ENCODE results near the gene ANKH.
"Not testable (repeated sequence)": the region's sequence is repeated elsewhere in the genome, so short reads cannot be mapped to it uniquely, and the experiment has no call there.

The ANKH gene

DNA sequence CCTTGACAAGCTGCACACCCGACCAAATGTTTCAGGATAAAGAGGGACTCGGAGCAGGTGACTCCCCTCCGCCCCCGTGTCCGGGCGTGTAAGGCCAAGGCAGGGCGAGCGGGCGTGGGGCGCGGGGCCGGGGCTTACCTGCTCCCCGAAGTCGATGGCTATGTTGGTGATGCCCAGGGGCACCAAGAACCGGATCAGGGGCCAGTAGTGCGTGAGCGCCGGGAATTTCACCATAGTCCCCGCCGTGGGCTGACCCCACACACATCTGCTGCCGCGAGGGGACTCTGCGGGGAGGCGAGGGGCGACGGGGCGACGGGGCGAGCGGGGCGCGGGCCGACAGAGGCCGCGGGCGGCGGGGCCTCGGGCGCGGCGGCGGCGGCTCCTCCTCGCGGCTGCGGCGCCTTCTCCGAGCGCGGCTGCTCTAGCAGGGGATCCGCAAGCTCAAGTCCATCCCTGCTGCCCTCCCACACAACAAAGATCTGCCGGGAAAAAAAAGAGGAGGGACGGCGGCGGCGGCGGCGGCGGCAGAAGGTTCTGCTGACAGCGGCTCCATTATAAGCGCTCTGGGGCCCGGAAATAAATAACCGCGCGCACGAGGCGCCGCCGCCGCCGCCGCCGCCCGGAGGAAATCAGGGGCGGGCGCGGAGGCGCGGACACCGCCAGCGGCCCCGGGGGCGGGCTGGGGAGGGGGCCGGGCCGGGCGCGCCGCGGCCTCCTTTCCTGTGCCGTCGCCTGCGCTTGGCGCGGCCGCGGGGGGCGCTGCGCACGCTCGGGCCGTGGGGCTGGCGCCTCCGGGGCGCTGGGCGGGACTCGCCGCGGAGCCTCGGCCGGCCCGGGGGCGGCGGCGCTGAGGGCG lies at the start of gene ANKH:
Gene ANKH, minus strand, starts transcription at position 565 of the 856 bp plus-strand sequence. Its CDS starts 331 bp downstream, at position 234.
- DNase-seq: peak in 1 of 2 experiments; percentile 26

DNA sequence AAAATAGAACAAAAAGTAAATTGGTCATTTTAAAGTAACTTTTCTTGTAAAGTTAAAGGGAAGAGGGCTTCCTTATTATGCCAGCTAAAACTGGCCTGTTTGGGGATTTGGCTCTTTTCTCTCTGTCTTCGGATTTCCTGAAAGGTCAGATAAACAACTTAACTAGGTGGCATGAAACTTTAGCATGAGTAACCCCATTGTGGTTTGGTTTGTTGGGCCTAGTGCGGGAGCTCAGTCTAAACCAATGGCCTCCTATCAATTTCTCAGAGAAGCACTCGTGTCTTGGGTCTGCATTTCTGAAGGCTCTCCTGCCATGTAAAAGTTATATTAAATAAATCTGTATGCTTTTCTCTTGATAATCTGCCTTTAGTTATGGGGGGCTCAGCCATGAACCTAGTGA lies 48.5 kb upstream of the ANKH start:
- DNase-seq: no peak

DNA sequence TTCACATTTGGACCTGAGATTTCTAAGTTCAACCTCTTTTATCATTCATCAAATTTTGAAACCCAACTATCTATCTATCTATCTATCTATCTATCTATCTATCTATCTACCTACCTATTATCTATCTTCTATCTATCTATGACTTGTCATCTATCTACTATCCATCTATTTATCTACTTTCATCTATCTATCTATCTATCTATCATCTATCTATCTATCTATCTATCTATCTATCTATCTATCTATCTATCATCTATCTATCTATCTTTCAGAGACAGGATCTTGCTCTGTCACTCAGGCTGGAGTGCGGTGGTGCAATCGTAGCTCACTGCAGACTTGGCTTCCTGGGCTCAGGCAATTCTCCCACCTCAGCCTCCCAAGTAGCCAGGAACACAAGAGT lies 47.5 kb upstream of the ANKH start:
- DNase-seq: not testable (repeated sequence)

DNA sequence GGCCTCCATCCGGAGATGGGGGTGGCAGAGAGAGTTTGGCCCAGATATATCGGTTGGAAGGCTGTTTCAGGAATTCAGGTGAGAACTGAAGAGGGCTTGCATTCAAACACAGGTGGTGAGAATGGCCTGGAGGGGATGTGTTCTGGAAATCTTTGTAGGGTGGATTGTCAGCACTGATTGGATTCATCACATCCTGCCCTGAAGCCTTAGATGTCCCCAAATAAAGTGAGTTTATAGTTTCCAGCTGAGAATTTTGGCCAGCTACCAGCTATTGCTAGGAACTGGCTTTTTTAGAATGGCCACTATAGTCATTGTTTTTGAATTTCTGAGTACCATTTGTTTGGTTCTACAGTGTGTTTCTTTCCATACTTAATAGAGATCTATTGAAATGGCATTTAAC lies 46.1 kb upstream of the ANKH start:
- DNase-seq: no peak

DNA sequence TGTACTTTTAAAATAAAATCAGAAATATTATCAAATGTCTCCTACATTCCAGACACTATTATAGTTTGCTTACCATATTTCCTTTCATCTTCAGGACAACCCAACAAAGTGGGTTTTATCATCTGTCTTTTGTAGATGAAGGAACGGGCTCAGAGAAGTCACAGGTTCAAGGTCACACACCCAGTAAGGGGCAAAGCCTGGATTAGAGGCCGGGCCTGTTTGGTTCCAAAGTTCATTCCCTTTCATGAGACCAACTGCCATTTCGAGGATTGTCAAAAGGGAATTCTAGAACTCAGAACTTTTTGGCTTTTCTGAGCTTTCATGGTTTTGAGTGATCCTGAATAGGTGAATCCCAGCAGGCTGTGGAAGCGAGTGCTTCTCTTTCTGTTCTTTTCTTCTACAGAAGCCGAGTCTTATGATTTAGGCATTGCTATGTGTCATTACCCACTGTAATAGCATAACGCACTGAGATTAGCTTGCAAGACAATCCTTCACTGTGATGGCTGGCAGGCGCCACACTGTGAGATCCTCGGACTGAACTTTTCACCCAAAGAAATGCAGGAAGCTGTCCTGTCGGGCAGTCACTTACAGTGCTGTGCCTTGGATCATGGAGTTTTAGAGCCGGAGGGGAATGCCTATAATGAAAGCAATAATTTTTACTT lies 43.8 kb upstream of the ANKH start:
- no peak for DNase-seq

DNA sequence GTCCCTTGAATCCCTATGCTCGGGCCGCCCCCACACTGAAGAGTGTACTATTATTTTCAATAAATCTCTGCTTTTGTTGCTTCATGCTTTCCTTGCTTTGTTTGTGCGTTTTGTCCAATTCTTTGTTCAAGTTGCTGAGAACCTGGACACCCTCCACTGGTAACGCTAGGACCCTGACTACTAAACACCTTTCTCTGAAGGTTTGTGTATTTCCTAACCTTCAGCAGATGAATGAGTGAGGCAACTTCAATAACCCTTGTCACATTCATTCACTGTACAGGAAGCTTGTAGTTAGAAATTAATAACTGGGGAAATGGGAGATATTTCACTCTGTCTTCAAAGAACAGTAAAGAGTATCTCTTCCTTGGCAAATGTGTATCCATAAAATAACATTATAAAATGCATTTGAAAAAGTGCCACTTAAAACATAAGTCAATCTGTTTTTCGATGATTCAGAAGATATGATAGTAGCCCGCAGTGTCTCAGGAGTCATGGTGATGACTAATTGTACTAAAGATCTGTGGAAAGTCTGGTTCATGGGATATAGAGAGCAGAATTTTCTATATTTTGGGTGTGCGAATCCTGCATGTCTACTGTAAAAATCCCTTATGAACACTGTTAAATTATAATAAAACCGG lies 43.2 kb upstream of the ANKH start:
- DNase-seq: no peak

DNA sequence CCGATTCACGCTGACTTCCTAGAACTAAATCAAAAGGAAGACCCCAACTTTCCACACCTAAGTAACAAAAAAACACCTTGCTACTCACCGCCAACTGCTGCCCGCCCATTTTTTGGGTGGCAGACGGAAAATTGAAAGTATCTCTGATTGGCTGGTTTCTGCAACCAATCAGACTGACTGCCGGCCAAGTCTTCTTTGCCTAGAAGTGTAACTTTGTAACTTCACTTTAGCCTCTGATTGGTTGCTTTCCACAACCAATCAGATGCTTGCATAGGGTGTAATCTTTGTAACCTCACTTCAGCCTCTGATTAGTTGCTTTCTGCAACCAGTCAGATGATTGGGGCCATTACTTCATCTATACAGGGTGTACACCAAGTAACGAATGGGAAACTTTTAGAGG lies 42.6 kb upstream of the ANKH start:
- no peak for DNase-seq

DNA sequence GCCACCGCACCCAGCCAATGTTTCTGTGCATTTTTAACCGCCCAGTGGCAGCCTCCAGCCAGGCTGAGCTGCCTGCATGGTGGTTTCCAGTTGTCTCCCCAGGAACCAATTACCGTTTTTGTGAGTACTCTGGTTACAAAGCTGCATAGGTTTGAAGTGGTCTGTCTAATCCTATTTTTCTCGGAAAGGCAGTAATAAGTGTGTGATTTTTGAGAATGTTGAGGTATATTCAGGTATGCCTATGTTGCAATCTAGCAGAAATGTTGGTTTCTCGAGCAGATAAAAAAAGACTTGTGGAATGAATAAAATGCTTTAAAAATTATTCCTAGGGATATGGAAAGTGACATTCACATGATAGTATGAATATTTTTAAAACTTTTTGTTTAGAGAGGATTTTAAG lies 41.5 kb upstream of the ANKH start:
- DNase-seq: no peak

DNA sequence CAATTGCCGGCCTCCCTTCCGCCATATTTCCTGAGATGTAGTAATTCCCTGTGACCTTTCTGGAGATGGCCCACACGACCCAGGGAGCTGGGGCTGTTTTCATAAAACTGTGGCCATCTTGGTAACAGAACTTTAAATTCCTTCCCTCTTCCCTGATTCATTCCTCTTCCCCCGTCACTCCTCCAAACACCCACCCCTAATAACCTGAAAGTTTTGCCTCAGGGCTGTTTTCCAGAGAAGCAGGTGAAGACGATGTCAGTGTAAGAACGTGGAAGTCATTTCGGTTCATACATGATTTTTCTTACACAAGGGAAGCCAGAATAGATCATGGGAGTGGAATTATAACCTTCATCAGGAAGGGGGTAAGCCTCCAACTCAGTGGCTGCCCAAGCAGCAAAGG lies 40.6 kb upstream of the ANKH start:
- DNase-seq: no peak

DNA sequence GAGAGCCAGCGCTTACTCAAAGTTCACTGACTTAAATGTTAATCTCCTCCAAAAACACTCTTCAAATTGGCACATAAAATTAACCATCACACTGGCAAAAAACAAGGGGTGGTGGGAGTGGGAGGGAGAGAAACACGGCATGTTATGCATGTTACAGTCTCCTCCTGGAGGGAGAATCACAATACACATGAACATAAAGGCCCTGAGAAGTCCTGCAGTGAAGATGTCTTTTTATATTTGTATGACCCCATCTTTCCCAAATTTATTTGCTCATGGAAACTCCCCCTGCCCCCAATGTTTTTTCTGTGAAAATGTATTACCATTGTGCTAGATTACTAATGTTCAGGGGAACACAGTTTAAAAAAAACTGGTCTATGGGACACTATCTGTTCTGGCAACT lies 37.8 kb upstream of the ANKH start:
- no peak for DNase-seq

DNA sequence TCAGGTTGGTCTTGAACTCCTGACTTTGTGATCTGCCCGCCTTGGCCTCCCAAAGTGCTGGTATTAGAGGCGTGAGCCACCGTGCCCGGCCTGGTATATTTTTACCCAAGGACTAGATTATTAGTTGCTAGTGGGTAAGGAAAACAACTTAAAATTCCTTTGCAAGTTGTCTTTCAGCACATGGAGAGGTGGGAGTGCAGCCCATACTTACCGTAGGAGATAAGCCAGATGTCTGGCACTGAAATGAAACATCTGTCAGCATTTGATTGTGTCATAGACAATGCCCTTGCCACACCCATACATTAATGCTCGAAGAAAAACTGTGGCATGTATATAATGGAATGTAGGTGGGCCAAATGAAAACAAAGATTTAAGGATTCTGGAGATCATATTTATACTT lies 36.6 kb upstream of the ANKH start:
- DNase-seq: no peak

DNA sequence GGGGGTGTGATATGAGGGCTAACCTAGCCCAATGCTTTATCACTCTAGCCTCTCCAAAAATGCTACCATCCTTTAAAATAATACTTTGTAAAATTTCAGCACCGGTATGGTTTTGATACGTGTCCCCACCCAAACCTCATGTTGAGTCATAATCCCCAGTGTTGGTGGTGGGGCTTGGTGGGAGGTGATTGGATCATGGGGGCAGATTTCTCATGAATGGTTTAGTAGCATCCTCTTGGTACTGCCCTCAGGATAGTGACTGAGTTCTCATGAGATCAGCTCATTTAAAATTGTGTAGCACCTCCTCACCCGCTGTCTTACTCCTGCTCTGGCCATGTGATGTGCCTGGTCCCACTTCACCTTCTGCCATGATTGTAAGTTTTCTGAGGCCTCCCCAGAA lies 35.0 kb upstream of the ANKH start:
- DNase-seq: no peak

DNA sequence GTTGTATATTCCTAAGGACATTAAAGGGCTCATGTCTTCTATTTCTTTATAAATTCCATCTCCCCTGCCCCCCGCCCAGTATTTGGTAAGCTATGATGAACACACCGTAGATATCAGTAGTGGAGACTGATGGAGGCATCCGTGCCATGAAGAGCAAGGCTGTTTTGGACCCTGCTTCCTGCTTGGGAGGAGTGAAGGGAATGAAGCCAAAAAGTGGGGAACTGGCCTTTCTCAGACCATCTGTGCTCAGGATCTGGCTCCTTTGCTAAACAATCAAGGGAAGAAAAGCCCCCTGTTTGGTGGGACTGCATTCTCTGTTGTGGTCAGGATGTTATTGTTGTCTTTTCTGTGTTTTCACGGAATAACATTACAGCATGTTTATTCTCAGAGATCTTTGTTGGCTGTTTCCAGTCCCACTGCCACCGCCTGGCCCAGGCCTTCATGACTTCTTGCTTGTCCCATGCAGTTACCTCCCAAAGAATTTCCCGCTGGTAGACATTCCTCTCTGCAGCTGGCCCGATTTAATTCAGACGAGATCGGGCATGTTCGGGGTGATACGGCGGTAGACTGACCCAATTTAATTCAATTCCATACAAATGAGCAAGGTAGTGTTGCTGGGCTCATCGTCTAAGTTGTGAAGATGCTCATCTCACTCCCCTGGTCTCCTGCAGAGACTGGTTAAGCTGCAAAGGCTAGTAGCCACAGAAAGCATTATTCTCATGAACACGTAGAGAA lies 31.4 kb upstream of the ANKH start:
- no peak for DNase-seq

DNA sequence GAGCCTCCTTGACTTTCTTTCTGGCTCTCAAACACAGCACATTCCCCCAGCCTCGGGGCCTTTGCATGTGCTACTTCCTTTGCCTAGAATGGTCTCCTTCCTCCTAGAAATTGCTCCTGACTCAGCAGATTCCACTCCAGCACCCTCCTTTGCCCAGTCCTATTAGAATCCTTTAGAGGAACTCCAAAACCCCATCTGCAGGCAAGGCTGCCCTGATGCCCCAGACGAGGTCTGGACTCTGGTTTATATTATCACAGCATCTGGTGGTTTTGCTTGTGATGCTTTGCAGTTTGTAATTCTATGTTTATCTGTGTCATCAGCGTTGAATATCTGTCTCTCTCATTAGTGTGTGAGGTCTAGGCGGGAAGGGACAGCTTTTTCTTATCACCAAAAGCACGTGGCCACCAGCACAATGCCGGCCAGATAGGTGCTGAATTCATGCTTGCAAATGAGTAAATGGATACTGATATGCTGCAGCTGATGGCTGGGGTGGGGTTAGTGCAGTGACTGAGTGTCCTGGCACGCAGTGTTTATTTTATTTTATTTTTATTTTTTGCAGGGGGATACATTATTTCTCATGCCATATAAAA lies 30.0 kb upstream of the ANKH start:
- DNase-seq: no peak

DNA sequence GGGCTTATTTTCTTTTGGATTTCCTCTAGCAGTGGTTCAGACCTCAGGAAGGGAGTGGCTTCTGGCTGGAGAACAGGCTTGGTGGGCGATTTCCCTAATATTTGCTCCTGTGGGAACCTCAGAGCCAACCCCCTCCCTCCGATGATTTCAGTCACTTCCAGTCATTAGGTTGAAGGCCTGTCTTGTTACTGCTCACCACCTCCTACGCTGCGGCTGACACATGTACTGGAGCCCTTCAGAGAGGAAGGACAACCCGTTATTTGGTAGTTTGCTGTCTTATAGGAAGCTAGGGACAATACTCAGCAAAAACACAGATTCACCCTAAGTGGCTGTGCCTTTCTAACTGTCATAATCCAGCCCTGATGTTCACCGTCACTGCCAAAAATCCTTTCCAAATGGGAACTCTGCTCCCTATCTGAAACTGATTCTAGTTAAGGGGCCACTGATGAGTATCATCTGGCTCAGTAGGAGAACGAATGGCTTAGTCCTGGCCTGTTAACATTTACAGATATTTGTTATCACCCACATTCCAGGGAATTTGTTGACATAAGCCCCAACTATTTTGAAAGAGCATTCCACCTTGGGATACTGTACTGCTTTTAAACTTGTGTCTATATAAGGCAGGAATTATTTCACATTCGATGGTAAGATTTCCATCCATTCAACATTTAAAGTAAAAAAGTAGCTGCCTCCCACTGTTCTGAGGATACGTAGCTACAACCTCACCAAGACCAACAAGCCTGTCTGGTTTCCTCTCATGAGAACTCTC lies 29.3 kb upstream of the ANKH start:
- no peak for DNase-seq

DNA sequence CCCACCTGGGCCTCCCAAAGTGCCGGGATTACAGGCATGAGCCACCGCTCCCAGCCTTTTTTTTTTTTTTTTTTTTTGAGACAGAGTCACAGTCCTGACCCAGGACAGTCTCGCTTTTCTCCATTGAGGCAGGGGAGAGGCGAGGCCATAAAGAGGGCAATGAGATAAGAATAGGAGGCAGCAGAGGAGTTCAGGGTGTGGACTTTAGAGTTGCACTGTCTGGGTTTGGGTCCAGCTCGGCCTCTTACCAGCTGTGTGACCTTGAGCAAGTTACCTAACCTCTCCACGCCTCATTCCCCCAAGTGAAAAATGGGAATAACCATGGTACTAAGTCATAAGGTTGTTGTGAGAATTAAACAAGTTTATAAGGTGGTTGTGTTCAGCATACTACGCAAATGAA lies 24.6 kb upstream of the ANKH start:
- DNase-seq: no peak

DNA sequence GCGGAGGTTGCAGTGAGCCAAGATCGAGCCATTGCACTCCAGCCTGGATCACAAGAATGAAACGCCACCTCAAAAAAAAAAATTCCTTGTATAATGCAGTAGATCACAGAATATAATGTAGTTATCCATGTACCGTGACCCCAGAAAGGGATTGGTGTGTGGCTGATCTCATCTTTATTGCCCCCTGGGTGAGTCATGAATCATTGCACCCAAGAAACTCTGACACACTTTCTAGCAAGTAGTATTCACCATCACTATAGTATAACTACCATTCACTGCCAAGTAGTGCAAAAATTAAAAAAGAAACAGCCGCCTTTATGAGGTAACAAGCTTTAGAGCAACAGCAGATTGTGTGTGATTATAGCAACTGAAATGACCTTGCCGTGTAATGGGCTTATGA lies 23.7 kb upstream of the ANKH start:
- DNase-seq: no peak

DNA sequence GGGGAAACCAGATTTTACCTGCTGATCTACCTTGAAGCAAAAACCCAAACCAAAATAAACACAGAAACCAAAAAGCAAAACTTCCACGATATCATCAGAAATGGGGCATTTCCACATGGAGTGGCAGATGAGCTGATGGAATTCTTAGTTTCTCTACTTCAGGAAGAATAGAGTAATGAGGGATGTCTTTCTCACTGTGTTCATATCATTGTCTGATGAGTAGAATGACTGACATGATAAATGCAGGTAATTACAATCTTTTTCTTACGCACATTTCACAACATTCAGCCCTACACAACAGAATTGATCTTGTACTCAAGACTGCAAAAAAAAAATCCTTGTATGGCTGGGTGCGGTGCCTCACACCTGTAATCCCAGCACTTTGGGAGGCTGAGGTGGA lies 23.2 kb upstream of the ANKH start:
- DNase-seq: no peak

DNA sequence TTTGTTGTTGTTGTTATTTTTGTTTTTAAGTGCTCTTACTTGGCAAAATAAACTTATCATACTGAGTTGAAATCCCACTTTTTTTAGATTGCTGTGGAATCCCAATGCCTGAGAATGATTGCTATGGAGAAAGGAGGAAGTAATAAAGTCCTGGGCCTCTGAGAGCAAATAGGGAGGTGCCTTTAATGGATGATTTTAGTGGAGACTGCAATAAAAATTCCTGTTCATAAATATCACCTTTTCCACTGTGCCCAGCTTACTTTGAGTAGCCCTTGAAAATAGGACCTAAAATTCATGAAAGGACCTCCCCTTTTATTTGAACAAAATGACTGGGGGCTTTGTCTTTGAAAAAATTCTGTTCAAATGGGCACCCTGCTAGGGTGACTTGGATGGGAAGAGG lies 21.8 kb upstream of the ANKH start:
- no peak for DNase-seq

DNA sequence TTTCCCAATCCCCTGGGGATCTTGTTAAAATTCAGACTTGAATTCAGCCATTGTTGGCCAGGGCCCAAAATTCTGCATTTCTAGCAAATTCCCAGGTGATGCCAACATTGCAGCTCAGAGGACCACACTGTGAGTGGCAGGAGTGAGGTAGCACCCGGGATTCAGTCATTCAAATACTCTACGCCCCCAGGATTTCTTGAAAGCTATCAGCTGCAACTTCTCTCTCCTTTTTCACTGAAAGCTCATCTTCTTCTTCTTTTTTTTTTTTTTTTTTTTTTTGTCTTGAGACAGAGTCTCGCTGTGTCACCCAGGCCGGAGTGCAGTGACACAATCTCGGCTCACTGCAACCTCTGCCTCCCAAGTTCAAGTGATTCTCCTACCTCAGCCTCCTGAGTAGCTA lies 19.3 kb upstream of the ANKH start:
- DNase-seq: no peak

DNA sequence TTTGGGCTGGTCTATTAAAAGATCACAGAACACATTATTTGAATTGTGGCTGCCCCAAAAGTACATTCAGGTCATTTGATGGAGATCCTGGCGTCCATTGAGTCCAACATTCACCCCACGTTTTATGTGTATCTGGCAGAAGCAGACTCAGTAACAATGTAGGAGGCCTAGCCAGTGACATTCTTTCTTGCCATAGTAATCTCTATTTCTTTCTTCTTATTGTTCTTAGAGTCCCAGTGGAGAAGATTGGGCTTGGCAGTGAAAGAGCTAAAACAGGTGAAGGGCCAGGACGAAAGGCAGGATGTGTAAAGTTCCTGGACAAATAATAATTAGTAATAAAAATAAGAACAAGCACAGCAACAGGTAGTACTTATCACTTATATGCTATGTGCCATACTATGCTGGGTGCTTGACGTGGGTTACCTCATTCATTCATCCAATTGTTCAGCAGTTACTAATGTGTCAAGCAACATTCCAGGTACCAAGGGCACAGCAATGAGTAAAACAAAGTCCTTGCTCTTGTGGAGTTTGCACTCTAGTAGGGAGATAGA lies 12.6 kb upstream of the ANKH start:
- no peak for DNase-seq
